OCI-LY1 (cell line): ENCODE results near the gene CACNA2D4.

Experiments used
- H2AFZ ChIP-seq: fragments of 200-600 bp; sonication (generic), shearing (Covaris generic); 2 replicates; pipeline ENCODE4 v1.6.0; 2014; ENCODE audit warnings: antibody characterized with exemption, mild to moderate bottlenecking, low read length
- H3F3A ChIP-seq: fragments of 200-600 bp; sonication (generic), shearing (Covaris generic); 2 replicates; pipeline ENCODE4 v1.6.0; 2014; ENCODE audit warnings: mild to moderate bottlenecking, antibody characterized with exemption, low read length, moderate library complexity; ENCODE audit not compliant: insufficient read depth
- H3K27ac ChIP-seq: fragments of 200-600 bp; sonication (generic); 2 replicates; pipeline ENCODE4 v1.5.1; 2014; ENCODE audit warnings: low read length, mixed run types, mild to moderate bottlenecking, low read depth; ENCODE audit not compliant: poor library complexity, severe bottlenecking
- H3K27me3 ChIP-seq: fragments of 200-600 bp; sonication (generic); 2 replicates; pipeline ENCODE4 v1.6.0; 2014; ENCODE audit warnings: antibody characterized with exemption, mild to moderate bottlenecking, low read length, moderate library complexity; ENCODE audit not compliant: insufficient read depth
- H3K36me3 ChIP-seq: fragments of 200-600 bp; sonication (generic); 2 replicates; pipeline ENCODE4 v1.6.1; 2014; ENCODE audit warnings: mild to moderate bottlenecking, antibody characterized with exemption, low read length, moderate library complexity, mixed read lengths; ENCODE audit not compliant: insufficient read depth
- H3K4me1 ChIP-seq: fragments of 200-600 bp; sonication (generic); 2 replicates; pipeline ENCODE4 v1.5.1; 2014; ENCODE audit warnings: mild to moderate bottlenecking, low read length, moderate library complexity; ENCODE audit not compliant: insufficient read depth, severe bottlenecking
- H3K4me2 ChIP-seq: fragments of 200-600 bp; sonication (generic), shearing (Covaris generic); 2 replicates; pipeline ENCODE4 v1.6.1; 2014; ENCODE audit warnings: low read length
- H3K4me3 ChIP-seq: fragments of 200-600 bp; sonication (generic); 2 replicates; pipeline ENCODE4 v1.5.1; 2014; ENCODE audit warnings: low read length, low read depth, mild to moderate bottlenecking, mixed read lengths; ENCODE audit not compliant: poor library complexity, severe bottlenecking
- H3K79me2 ChIP-seq: fragments of 200-600 bp; shearing (Covaris generic); 2 replicates; pipeline ENCODE4 v1.6.1; 2016; ENCODE audit warnings: mixed run types, low read length, mixed read lengths; ENCODE audit not compliant: insufficient read depth
- H3K9ac ChIP-seq: fragments of 200-600 bp; sonication (generic), shearing (Covaris generic); 2 replicates; pipeline ENCODE4 v1.6.1; 2014; ENCODE audit warnings: mild to moderate bottlenecking, low read length, mixed read lengths
- H3K9me2 ChIP-seq: fragments of 200-600 bp; sonication (generic), shearing (Covaris generic); 2 replicates; pipeline ENCODE4 v1.6.1; 2014; ENCODE audit warnings: low read depth, mild to moderate bottlenecking, low read length, mixed read lengths
- H3K9me3 ChIP-seq: fragments of 200-600 bp; shearing (Covaris generic); 2 replicates; pipeline ENCODE4 v1.6.1; 2014; ENCODE audit warnings: low read length, mixed read lengths
- H4K20me1 ChIP-seq: fragments of 200-600 bp; sonication (generic), shearing (Covaris generic); 2 replicates; pipeline ENCODE4 v1.6.0; 2016; ENCODE audit warnings: mild to moderate bottlenecking, low read length; ENCODE audit not compliant: insufficient read depth
- CTCF ChIP-seq: fragments of 200-600 bp; sonication (generic), shearing (Covaris generic); IDR thresholded peaks from 2 replicates; pipeline ENCODE4 v1.5.1; 2017; ENCODE audit warnings: mild to moderate bottlenecking, antibody characterized with exemption, low read length, moderate library complexity, mixed read lengths
- EZH2 ChIP-seq: fragments of 200-600 bp; sonication (generic), shearing (Covaris generic); IDR thresholded peaks from 2 replicates; pipeline ENCODE4 v1.8.0; 2017; ENCODE audit warnings: borderline replicate concordance, mixed run types, mild to moderate bottlenecking, antibody characterized with exemption, low read length, moderate library complexity, mixed read lengths

Gene CACNA2D4

GRCh38 chr12:1825382-1826102 lies 92.9 kb downstream of the CACNA2D4 start:
- Histone ChIP-seq H3K79me2 (no peaks in the 10 kb centered on the region), H3K9me2 (no peaks in the 10 kb centered on the region), H3K9ac (no peak overlapping the region), H3K9me3 (no peaks in the 10 kb centered on the region), H3K27me3 (peaks cover 22% of the 10 kb centered on the region; the same call in 1 of the 2 replicates), H3K27ac (no peak overlapping the region), H3K4me1 (no peaks in the 10 kb centered on the region), H4K20me1 (no peaks in the 10 kb centered on the region), H3K4me3 (no peak overlapping the region), H3F3A (no peaks in the 10 kb centered on the region), H3K36me3 (no peaks in the 10 kb centered on the region), H2AFZ (no peak overlapping the region), H3K4me2 (no peak overlapping the region)
- no peak for TF ChIP-seq EZH2
- TF ChIP-seq CTCF, result no peak

- Histone ChIP-seq H2AFZ (no peak overlapping the region), H3K4me2 (no peak overlapping the region), H3K4me1 (no peaks in the 10 kb centered on the region), H3K9ac (no peak overlapping the region), H3K79me2 (no peaks in the 10 kb centered on the region), H4K20me1 (no peaks in the 10 kb centered on the region), H3K9me2 (no peaks in the 10 kb centered on the region), H3F3A (no peaks in the 10 kb centered on the region), H3K27ac (no peak overlapping the region), H3K27me3 (peaks cover 26% of the 10 kb centered on the region; the same call in 1 of the 2 replicates), H3K4me3 (no peak overlapping the region), H3K36me3 (no peaks in the 10 kb centered on the region), H3K9me3 (no peaks in the 10 kb centered on the region)
- no peak for TF ChIP-seq CTCF
- no peak for TF ChIP-seq EZH2
Observed at GRCh38 chr12:1823237-1823636, 95.2 kb downstream of the CACNA2D4 start.

GRCh38 chr12:1822699-1823098 lies 95.8 kb downstream of the CACNA2D4 start:
- H3K36me3 ChIP-seq, result no peaks in the 10 kb centered on the region
- H3K4me1 ChIP-seq, result no peaks in the 10 kb centered on the region
- H3F3A ChIP-seq, result no peaks in the 10 kb centered on the region
- no peak overlapping the region for H3K9ac ChIP-seq
- no peaks in the 10 kb centered on the region for H3K79me2 ChIP-seq
- H3K27me3 ChIP-seq, result peaks cover 26% of the 10 kb centered on the region; the same call in 1 of the 2 replicates
- no peaks in the 10 kb centered on the region for H4K20me1 ChIP-seq
- TF ChIP-seq EZH2, result no peak
- TF ChIP-seq CTCF, result no peak
- H3K27ac ChIP-seq, result no peak overlapping the region
- no peaks in the 10 kb centered on the region for H3K9me2 ChIP-seq
- H3K4me3 ChIP-seq, result no peak overlapping the region
- H3K4me2 ChIP-seq, result no peak overlapping the region
- H3K9me3 ChIP-seq, result no peaks in the 10 kb centered on the region
- H2AFZ ChIP-seq, result no peak overlapping the region
